Activated naive CD4-positive, alpha-beta T cell treated with anti-CD3 and anti-CD28 coated beads, Interleukin-2, amount 10 ng/mL, durations not matched to agents 5 hours and 36 hours (primary cell): ENCODE measurements around the gene ERVK3-1. TPM values are rescaled to one million over a fixed set of nuclear protein-coding genes. Genes with fewer than 3 reads are reported as not detected.

ENCODE experiments used
- microRNA-seq: library from miRNA; unstranded; fragments of <30 nt; microRNA quantifications from one replicate; pipeline ENCODE4 v1.2.0, GENCODE V29; 2022; ENCODE audit warnings: borderline microRNAs expressed, borderline replicate concordance
- total RNA-seq, 2 experiments: library from RNA; stranded (reverse); gene quantifications; one replicate each; pipeline ENCODE4 v1.2.3, GENCODE V29; 2021

The ERVK3-1 gene
- 10 to 100 TPM; 59.5 to 59.7 TPM for total RNA-seq

GRCh38 chr19:58305065-58305931, at the start of gene ERVK3-1:
TSS of gene ERVK3-1 (plus strand) at chr19:58305377. CDS start at chr19:58312169, 6,792 bp downstream.

GRCh38 chr19:58278541-58279041, 26.6 kb upstream of the ERVK3-1 start, which contains the start of gene ZNF8:
TSS of gene ZNF8 (plus strand) at chr19:58278955. CDS start at chr19:58279082, 127 bp downstream.

GRCh38 chr19:58326914-58327726, 21.9 kb downstream of the ERVK3-1 start, which contains the start of gene ZSCAN22:
TSS of gene ZSCAN22 (plus strand) at chr19:58326994. CDS start at chr19:58334803, 7,809 bp downstream.

GRCh38 chr19:58352760-58353671, 47.8 kb downstream of the ERVK3-1 start, which contains the start of gene A1BG:
TSS of gene A1BG (minus strand) at chr19:58353492. CDS start at chr19:58353437, 55 bp downstream.

GRCh38 chr19:58362272-58362994, 57.3 kb downstream of the ERVK3-1 start, which contains the start of gene ZNF497:
TSS of gene ZNF497 (minus strand) at chr19:58362751. CDS start at chr19:58357635, 5,116 bp downstream.

Small RNA genes lying within 50 kb of the gene (microRNA-seq; reads per million reads assigned to microRNA genes)
- not detected for gene MIR6806

Other genes starting within 250 kb of the ERVK3-1 start
- under 1 TPM; 0.39 to 0.50 TPM for gene ZNF135, start 246.1 kb upstream of the ERVK3-1 start, total RNA-seq
- 10 to 100 TPM; 16.3 to 16.6 TPM for gene ZSCAN18, start 207.1 kb upstream of the ERVK3-1 start, total RNA-seq
- gene ZNF329, start 154.6 kb upstream of the ERVK3-1 start, total RNA-seq, result 1 to 10 TPM; 5.7 to 5.8 TPM
- gene ZNF274, start 122.3 kb upstream of the ERVK3-1 start, total RNA-seq, result 10 to 100 TPM; 30.8 to 32.7 TPM
- 10 to 100 TPM; 48.7 to 53.1 TPM for gene ZNF544, start 76.5 kb upstream of the ERVK3-1 start, total RNA-seq
- gene ZNF8, start 26.4 kb upstream of the ERVK3-1 start, total RNA-seq, result 1 to 10 TPM; 5.7 to 6.2 TPM
- gene ZSCAN22, start 21.6 kb downstream of the ERVK3-1 start, total RNA-seq, result 1 to 10 TPM; 4.6 to 5.3 TPM
- 1 to 10 TPM; 8.0 to 9.0 TPM for gene A1BG, start 48.1 kb downstream of the ERVK3-1 start, total RNA-seq
- gene ZNF497, start 57.4 kb downstream of the ERVK3-1 start, total RNA-seq, result 1 to 10 TPM; 1.5 to 2.1 TPM
- 1 to 10 TPM; 1.8 to 2.3 TPM for gene ZNF837, start 75.7 kb downstream of the ERVK3-1 start, total RNA-seq
- 1,000 to 10,000 TPM; 1,327 to 1,390 TPM for gene RPS5, start 81.9 kb downstream of the ERVK3-1 start, total RNA-seq
- gene RNF225, start 90.3 kb downstream of the ERVK3-1 start, total RNA-seq, result under 1 TPM; 0.31 to 0.35 TPM
- gene ZNF584, start 103.3 kb downstream of the ERVK3-1 start, total RNA-seq, result 1 to 10 TPM; 4.4 to 5.3 TPM
- gene ZNF132, start 134.8 kb downstream of the ERVK3-1 start, total RNA-seq, result 1 to 10 TPM; 4.9 to 5.5 TPM
- 10 to 100 TPM; 10.6 to 12.1 TPM for gene ZNF324B, start 146.2 kb downstream of the ERVK3-1 start, total RNA-seq
- gene ZNF324, start 161.7 kb downstream of the ERVK3-1 start, total RNA-seq, result 10 to 100 TPM; 13.5 to 13.7 TPM
- gene ZNF446, start 171.0 kb downstream of the ERVK3-1 start, total RNA-seq, result 1 to 10 TPM; 8.5 to 8.7 TPM
- 10 to 100 TPM; 11.2 to 11.6 TPM for gene SLC27A5, start 206.6 kb downstream of the ERVK3-1 start, total RNA-seq
- 10 to 100 TPM; 15.0 to 16.1 TPM for gene ZBTB45, start 214.4 kb downstream of the ERVK3-1 start, total RNA-seq
- 100 to 1,000 TPM; 358 to 381 TPM for gene TRIM28, start 238.7 kb downstream of the ERVK3-1 start, total RNA-seq
- 100 to 1,000 TPM; 112 to 116 TPM for gene CHMP2A, start 249.7 kb downstream of the ERVK3-1 start, total RNA-seq